Endothelial cell of umbilical vein (primary cell): Measurements from ENCODE around the gene PPP1R12A. TPM values are rescaled to one million over a fixed set of nuclear protein-coding genes. Genes with fewer than 3 reads are reported as not detected.

Experiments used
- BruUV-seq: library from RNA; stranded (reverse); fragments of 400-500 nt; replicated peaks from 2 replicates; lab custom pipeline; 2021; lab: Mats Ljungman, UMichigan
- CTCF ChIA-PET: fragments of 300-600, 350-600 bp; sonication (Branson Sonifier 250); formaldehyde crosslinking; loops from one replicate; lab custom pipeline; 2021; ENCODE audit warnings: antibody characterized with exemption, inconsistent platforms; lab: Charles Lee
- POLR2A ChIA-PET: fragments of 300-600, 350-600 bp; sonication (Branson Sonifier 250); formaldehyde crosslinking; loops from one replicate; lab custom pipeline; 2021; ENCODE audit warnings: antibody characterized with exemption, inconsistent platforms; lab: Charles Lee
- DNase-seq: peaks from one replicate; pipeline ENCODE4 v3.0.0-alpha.2; 2011; ENCODE audit warnings: low read depth, low spot score
- FAIRE-seq: peaks from 2 replicates; lab custom pipeline; 2011; peaks lifted over from hg19 to GRCh38; lab: Jason Lieb, UNC
- H2AFZ ChIP-seq: 2 replicates; pipeline ENCODE4 v1.6.0; 2012; ENCODE audit warnings: low read depth, low read length, control low read depth, inconsistent platforms
- H3K27ac ChIP-seq: 2 replicates; pipeline ENCODE4 v1.5.1; 2011; ENCODE audit warnings: low read depth, mild to moderate bottlenecking, control low read depth, low read length, moderate library complexity; ENCODE audit not compliant: insufficient read depth
- H3K27me3 ChIP-seq, 2 experiments: 2 replicates each; pipeline versions ENCODE4 v1.6.0 to v1.6.1; 2011; ENCODE audit warnings: low read length in 2 of 2, mixed read lengths in 1 of 2; ENCODE audit not compliant: control insufficient read depth in 2 of 2, insufficient read depth in 2 of 2
- H3K36me3 ChIP-seq, 2 experiments: 2 replicates in 1 of 2; 3 replicates in 1 of 2; pipeline ENCODE4 v1.5.1; 2011; ENCODE audit warnings: low read length in 2 of 2, mild to moderate bottlenecking in 1 of 2, moderate library complexity in 1 of 2; ENCODE audit not compliant: control insufficient read depth in 2 of 2, insufficient read depth in 2 of 2; ENCODE audit errors: extremely low read depth in 1 of 2
- H3K4me1 ChIP-seq: 3 replicates; pipeline ENCODE4 v1.5.1; 2011; ENCODE audit warnings: mild to moderate bottlenecking, low read length; ENCODE audit not compliant: control insufficient read depth, insufficient read depth; ENCODE audit errors: extremely low read depth
- H3K4me2 ChIP-seq: 2 replicates; pipeline ENCODE4 v1.6.1; 2011; ENCODE audit warnings: low read length, control low read depth, mixed read lengths; ENCODE audit not compliant: insufficient read depth
- H3K4me3 ChIP-seq, 3 experiments: fragments of 200-600 bp in 1 of 3; sonication (generic), shearing (Covaris generic) in 1 of 3; replicated peaks in 1 of 3; 2 replicates each; pipeline ENCODE4 v1.5.1; 2011 to 2016; ENCODE audit warnings: control low read depth in 3 of 3, low read length in 3 of 3, mild to moderate bottlenecking in 2 of 3, inconsistent platforms in 1 of 3, low read depth in 1 of 3, moderate library complexity in 1 of 3; ENCODE audit not compliant: insufficient read depth in 1 of 3
- H3K79me2 ChIP-seq: 2 replicates; pipeline ENCODE4 v1.6.0; 2012; ENCODE audit warnings: low read length, inconsistent platforms; ENCODE audit not compliant: control insufficient read depth, insufficient read depth
- H3K9ac ChIP-seq: replicated peaks from 2 replicates; pipeline ENCODE3; 2011; ENCODE audit warnings: low read length, control low read depth; ENCODE audit not compliant: insufficient read depth; ENCODE audit errors: extremely low read depth
- H3K9me1 ChIP-seq: replicated peaks from 3 replicates; pipeline ENCODE4 v1.6.0; 2011; ENCODE audit warnings: mild to moderate bottlenecking, low read length; ENCODE audit not compliant: control insufficient read depth, insufficient read depth; ENCODE audit errors: extremely low read depth
- H3K9me3 ChIP-seq: replicated peaks from 2 replicates; pipeline ENCODE4 v1.5.1; 2012; ENCODE audit warnings: low read length, inconsistent platforms; ENCODE audit not compliant: control insufficient read depth, insufficient read depth
- H4K20me1 ChIP-seq: replicated peaks from 2 replicates; pipeline ENCODE3; 2011; ENCODE audit warnings: mild to moderate bottlenecking, low read length; ENCODE audit not compliant: control insufficient read depth, insufficient read depth; ENCODE audit errors: extremely low read depth
- CTCF ChIP-seq, 2 donors: IDR thresholded peaks; 1 replicate in 1 of 2; 2 replicates in 1 of 2; pipeline ENCODE4 v1.5.1; 2011; ENCODE audit warnings: low read length in 2 of 2, mild to moderate bottlenecking in 2 of 2, moderate library complexity in 2 of 2, control low read depth in 1 of 2, inconsistent platforms in 1 of 2, low read depth in 1 of 2; ENCODE audit not compliant: insufficient read depth in 1 of 2; ENCODE audit errors: extremely low read depth in 1 of 2
- EZH2 ChIP-seq: IDR thresholded peaks from 2 replicates; pipeline ENCODE4 v1.6.1; 2012; ENCODE audit warnings: borderline replicate concordance, low read depth, mild to moderate bottlenecking, moderate library complexity, low read length, inconsistent platforms; ENCODE audit not compliant: severe bottlenecking
- FOS ChIP-seq: IDR thresholded peaks from 2 replicates; pipeline ENCODE4 v1.6.1; 2011; ENCODE audit warnings: mild to moderate bottlenecking, low read length, moderate library complexity, borderline replicate concordance; ENCODE audit not compliant: insufficient read depth
- GATA2 ChIP-seq: IDR thresholded peaks from 2 replicates; pipeline ENCODE4 v1.7.0; 2011; ENCODE audit warnings: low read depth, mild to moderate bottlenecking, moderate library complexity, mixed read lengths, low read length; ENCODE audit not compliant: insufficient read length, insufficient read depth
- JUN ChIP-seq: IDR thresholded peaks from 2 replicates; pipeline ENCODE4 v1.6.1; 2011; ENCODE audit warnings: borderline replicate concordance, low read depth; ENCODE audit not compliant: insufficient read length, insufficient read depth
- MYC ChIP-seq: IDR thresholded peaks from one replicate; pipeline ENCODE4 v1.6.1; 2011; ENCODE audit warnings: mild to moderate bottlenecking, low read depth, low read length
- POLR2A ChIP-seq: IDR thresholded peaks from 2 replicates; pipeline ENCODE4 v1.6.1; 2012; ENCODE audit warnings: low read depth, mild to moderate bottlenecking, control low read depth, low read length
- POLR2AphosphoS5 ChIP-seq: IDR thresholded peaks from 2 replicates; pipeline ENCODE4 v1.6.1; 2012; ENCODE audit warnings: low read depth, mild to moderate bottlenecking, control low read depth, low read length, moderate library complexity; ENCODE audit not compliant: insufficient read depth
- dilution Hi-C: fragments of 300-500 bp; cut with MboI; formaldehyde crosslinking; loops from one replicate; pipeline ENCODE4 v1.15.0; 2019; ENCODE audit warnings: low sequenced_read_pairs; ENCODE audit not compliant: extremely low pct_ligation_motif_present
- intact Hi-C: fragments of 100-400 bp; cut with micrococcal nuclease; formaldehyde crosslinking; loops from one replicate; pipeline ENCODE4 v1.10.0; 2022
- polyA plus RNA-seq, 4 experiments: library from polyadenylated mRNA; depleted of rRNA in 3 of 4; stranded (reverse) in 3 of 4; unstranded in 1 of 4; fragments of >200 nt; gene quantifications; 2 replicates each; pipeline versions ENCODE4 v1.2.1 to v1.2.3, GENCODE V29; 2011 to 2012; ENCODE audit warnings: missing spikeins in 1 of 4
- total RNA-seq: library from RNA; stranded (reverse); gene quantifications from 2 replicates; pipeline ENCODE4 v1.2.3, GENCODE V29; 2021
- TF ChIP-seq, protein P1 (sequence below): IDR thresholded peaks from 2 replicates; pipeline ENCODE4 v1.6.1; 2011; ENCODE audit not compliant: insufficient read depth, insufficient read length

Gene PPP1R12A
- total and polyA plus RNA-seq, 2 donors (not counting 3 experiments of a cell fraction or from before 2014, with no cell fraction given) = 12.9 to 83.9 TPM

- CTCF ChIA-PET = interaction anchor here (0.9 to 4.3 kb wide), 5 partner anchors 9 to 213 kb away, joined by 3 to 15 read pairs (median 4); no protein-coding TSS in a partner anchor
- no peak for TF ChIP-seq GATA2
- TF ChIP-seq EZH2 = no peak
- TF ChIP-seq CTCF (IDR thresholded peaks at IDR 0.05; ENCODE audit: extremely low read depth in 1 of 2, insufficient read depth in 1 of 2, low read depth in 1 of 2, low read length in 2 of 2) = no peak
- no peak for TF ChIP-seq POLR2AphosphoS5
- TF ChIP-seq FOS = no peak
- no peak for TF ChIP-seq JUN
- no peak for TF ChIP-seq MYC
- no peak for TF ChIP-seq POLR2A
- TF ChIP-seq, protein P1, sequence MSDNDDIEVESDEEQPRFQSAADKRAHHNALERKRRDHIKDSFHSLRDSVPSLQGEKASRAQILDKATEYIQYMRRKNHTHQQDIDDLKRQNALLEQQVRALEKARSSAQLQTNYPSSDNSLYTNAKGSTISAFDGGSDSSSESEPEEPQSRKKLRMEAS = no peak
- H2AFZ ChIP-seq = no peak overlapping the region
These were observed 38.9 kb upstream of the PPP1R12A start for GRCh38 chr12:79973801-79974200.

More at GRCh38 chr12:79973801-79974200, 38.9 kb upstream of the PPP1R12A start:
- Histone ChIP-seq H4K20me1 (no peaks in the 10 kb centered on the region), H3K36me3 (no peaks in the 10 kb centered on the region), H3K79me2 (no peaks in the 10 kb centered on the region), H3K4me1 (no peaks in the 10 kb centered on the region), H3K27me3 (no peaks in the 10 kb centered on the region), H3K27ac (no peak overlapping the region), H3K9me3 (no peaks in the 10 kb centered on the region), H3K9me1 (no peaks in the 10 kb centered on the region), H3K4me3 (no peak overlapping the region), H3K9ac (no peak overlapping the region), H3K4me2 (no peak overlapping the region)
- POLR2A ChIA-PET = no interaction called here
- dilution Hi-C loops (no loop called here), intact Hi-C loops (no loop called here)
- BruUV-seq = no TSS peak
- DNase-seq (no peak), FAIRE-seq (no peak)
